ENCODE data around the gene PRTN3. TPM values are rescaled to one million over a fixed set of nuclear protein-coding genes. Genes with fewer than 3 reads are reported as not detected.
A peak's percentile ranks its signal among the peaks of the same experiment; 100 is the strongest.

The PRTN3 gene
- total RNA-seq, 6 donors from 2014 or later: 1.1 to 9.4 TPM; not detected in 4

- H3K4me3 ChIP-seq: no peak overlapping the region
- peaks cover 0 to 41% (median 30%) of the 10 kb centered on the region in 4 donors for H3K36me3 ChIP-seq
- H3K4me1 ChIP-seq: peaks cover 0 to 5% (median 5%) of the 10 kb centered on the region in 4 donors
- H3K9me3 ChIP-seq: no peaks in the 10 kb centered on the region
- H3K27me3 ChIP-seq: no peaks in the 10 kb centered on the region
- 95% methylated on average over 19 to 22 of the region's 26 CpGs for WGBS, 2 donors
- DNase-seq (peak in 1 of 2 donors; percentile 77), ATAC-seq (ENCODE audit: low FRiP score in 2 of 2) (no peak)
- no peak overlapping the region for H3K27ac ChIP-seq
- TF ChIP-seq POLR2A (IDR thresholded peaks at IDR 0.05) (no peak), EP300 (IDR thresholded peaks at IDR 0.05) (no peak), POLR2AphosphoS5 (IDR thresholded peaks at IDR 0.05) (no peak), CTCF (IDR thresholded peaks at IDR 0.05) (no peak)
These were observed 56.7 kb downstream of the PRTN3 start for GRCh38 chr19:897442-898039.

Small RNA genes within 50 kb of the gene (small RNA-seq; reads per million reads assigned to genes)
- gene MIR3187 (0 reads per million in 4 donors), gene RNU6-9 (0 to 0.07 (median 0) reads per million in 4 donors)

Other genes with a start within 250 kb of the PRTN3 start
- 10 to 100 TPM; 26.7 to 86.5 (median 50.9) TPM for gene POLRMT, start 207.5 kb upstream of the PRTN3 start, total RNA-seq
- 1 to 10 TPM in 3 of 6 donors, under 1 TPM in 2, not detected in 1; 0.40 to 6.3 (median 1.2) TPM for gene FGF22, start 201.1 kb upstream of the PRTN3 start, total RNA-seq
- 100 to 1,000 TPM in 1 of 6 donors, 10 to 100 TPM in 5; 36.7 to 106 (median 66.3) TPM for gene RNF126, start 177.8 kb upstream of the PRTN3 start, total RNA-seq
- 100 to 1,000 TPM; 109 to 335 (median 197) TPM for gene FSTL3, start 164.6 kb upstream of the PRTN3 start, total RNA-seq
- under 1 TPM in 2 of 6 donors, not detected in 4; 0.37 to 0.46 TPM for gene PRSS57, start 145.5 kb upstream of the PRTN3 start, total RNA-seq
- 10 to 100 TPM; 12.5 to 65.6 (median 37.4) TPM for gene PALM, start 132.1 kb upstream of the PRTN3 start, total RNA-seq
- 10 to 100 TPM; 22.5 to 51.5 (median 37.5) TPM for gene MISP, start 89.9 kb upstream of the PRTN3 start, total RNA-seq
- gene PTBP1, start 43.5 kb upstream of the PRTN3 start, total RNA-seq: 100 to 1,000 TPM; 122 to 270 (median 219) TPM
- 10 to 100 TPM in 1 of 6 donors, 1 to 10 TPM in 4, under 1 TPM in 1; 0.63 to 14.2 (median 5.6) TPM for gene PLPPR3, start 19.0 kb upstream of the PRTN3 start, total RNA-seq
- 10 to 100 TPM in 1 of 6 donors, 1 to 10 TPM in 5; 2.0 to 13.6 (median 5.3) TPM for gene AZU1, start 13.2 kb upstream of the PRTN3 start, total RNA-seq
- gene ELANE, start 11.3 kb downstream of the PRTN3 start, total RNA-seq: 10 to 100 TPM in 1 of 6 donors, 1 to 10 TPM in 2, under 1 TPM in 2, not detected in 1; 0.69 to 11.9 (median 1.3) TPM
- gene CFD, start 18.7 kb downstream of the PRTN3 start, total RNA-seq: 100 to 1,000 TPM; 101 to 393 (median 259) TPM
- 100 to 1,000 TPM in 2 of 6 donors, 10 to 100 TPM in 4; 33.5 to 110 (median 62.1) TPM for gene MED16, start 52.2 kb downstream of the PRTN3 start, total RNA-seq
- gene RNU6-9, start 52.5 kb downstream of the PRTN3 start, total RNA-seq: not detected
- 10 to 100 TPM; 39.6 to 71.2 (median 63.3) TPM for gene R3HDM4, start 72.2 kb downstream of the PRTN3 start, total RNA-seq
- not detected for gene KISS1R, start 76.3 kb downstream of the PRTN3 start, total RNA-seq
- gene ARID3A, start 85.0 kb downstream of the PRTN3 start, total RNA-seq: 10 to 100 TPM in 4 of 6 donors, 1 to 10 TPM in 2; 7.1 to 54.5 (median 19.2) TPM
- gene WDR18, start 143.3 kb downstream of the PRTN3 start, total RNA-seq: 100 to 1,000 TPM in 1 of 6 donors, 10 to 100 TPM in 5; 29.2 to 122 (median 38.6) TPM
- gene GRIN3B, start 159.4 kb downstream of the PRTN3 start, total RNA-seq: 10 to 100 TPM in 1 of 6 donors, 1 to 10 TPM in 4, under 1 TPM in 1; 0.06 to 18.9 (median 5.6) TPM
- 100 to 1,000 TPM; 143 to 643 (median 208) TPM for gene TMEM259, start 180.1 kb downstream of the PRTN3 start, total RNA-seq
- not detected for gene RNU6-2, start 180.5 kb downstream of the PRTN3 start, total RNA-seq
- 100 to 1,000 TPM in 5 of 6 donors, 10 to 100 TPM in 1; 98.1 to 262 (median 164) TPM for gene CNN2, start 185.6 kb downstream of the PRTN3 start, total RNA-seq
- gene ABCA7, start 199.1 kb downstream of the PRTN3 start, total RNA-seq: 100 to 1,000 TPM in 2 of 6 donors, 10 to 100 TPM in 4; 34.1 to 224 (median 58.2) TPM
- gene ARHGAP45, start 226.2 kb downstream of the PRTN3 start, total RNA-seq: 100 to 1,000 TPM in 4 of 6 donors, 10 to 100 TPM in 2; 91.6 to 332 (median 123) TPM

All from upper lobe of left lung (tissue), 6 donors.